SK-N-MC (cell line): ENCODE measurements around the gene OOSP2.

ENCODE experiments used
- EZH2 ChIP-seq: fragments of 200-600 bp; sonication (generic); IDR thresholded peaks from one replicate; pipeline ENCODE4 v1.6.1; 2017; ENCODE audit warnings: antibody characterized with exemption
- POLR2AphosphoS5 ChIP-seq: IDR thresholded peaks from 2 replicates; pipeline ENCODE4 v1.6.1; 2012; ENCODE audit warnings: mild to moderate bottlenecking, low read depth, low read length, borderline replicate concordance

DNA sequence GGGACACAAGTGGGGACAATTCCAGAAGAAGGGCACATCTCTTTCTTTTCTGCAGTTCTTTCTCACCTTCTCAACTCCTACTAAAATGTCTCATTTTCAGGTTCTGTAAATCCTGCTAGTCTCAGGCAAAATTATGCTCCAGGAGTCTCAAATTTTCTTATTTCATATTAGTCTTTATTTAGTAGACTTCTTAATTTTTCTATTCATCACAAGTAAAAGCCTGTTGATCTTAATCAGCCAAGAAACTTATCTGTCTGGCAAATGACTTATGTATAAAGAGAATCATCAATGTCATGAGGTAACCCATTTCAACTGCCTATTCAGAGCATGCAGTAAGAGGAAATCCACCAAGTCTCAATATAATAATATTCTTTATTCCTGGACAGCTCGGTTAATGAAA, 48.2 kb downstream of the OOSP2 start, which contains the start of gene MS4A2:
- TF ChIP-seq EZH2 (no peak), POLR2AphosphoS5 (no peak)
